ENCODE data around the gene FDXACB1.

DNA sequence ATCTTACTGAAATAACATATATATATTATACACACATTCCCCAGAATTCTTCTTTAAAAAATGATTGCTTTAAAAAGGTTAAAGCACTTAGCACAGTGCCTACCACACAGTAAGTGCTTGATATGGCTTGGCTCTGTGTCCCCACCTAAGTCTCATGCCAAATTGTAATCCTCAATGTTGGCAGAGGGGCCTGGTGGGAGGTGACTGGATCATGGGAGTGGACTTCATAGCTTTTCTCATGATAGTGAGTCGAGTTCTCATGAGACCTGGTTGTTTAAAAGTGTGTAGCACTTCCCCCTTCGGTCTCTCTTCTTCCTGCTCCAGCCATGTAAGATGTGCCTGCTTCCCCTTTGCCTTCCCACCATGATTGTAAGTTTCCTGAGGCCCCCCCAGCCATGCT lies 26.4 kb upstream of the FDXACB1 start:
- TF ChIP-seq, protein P1, sequence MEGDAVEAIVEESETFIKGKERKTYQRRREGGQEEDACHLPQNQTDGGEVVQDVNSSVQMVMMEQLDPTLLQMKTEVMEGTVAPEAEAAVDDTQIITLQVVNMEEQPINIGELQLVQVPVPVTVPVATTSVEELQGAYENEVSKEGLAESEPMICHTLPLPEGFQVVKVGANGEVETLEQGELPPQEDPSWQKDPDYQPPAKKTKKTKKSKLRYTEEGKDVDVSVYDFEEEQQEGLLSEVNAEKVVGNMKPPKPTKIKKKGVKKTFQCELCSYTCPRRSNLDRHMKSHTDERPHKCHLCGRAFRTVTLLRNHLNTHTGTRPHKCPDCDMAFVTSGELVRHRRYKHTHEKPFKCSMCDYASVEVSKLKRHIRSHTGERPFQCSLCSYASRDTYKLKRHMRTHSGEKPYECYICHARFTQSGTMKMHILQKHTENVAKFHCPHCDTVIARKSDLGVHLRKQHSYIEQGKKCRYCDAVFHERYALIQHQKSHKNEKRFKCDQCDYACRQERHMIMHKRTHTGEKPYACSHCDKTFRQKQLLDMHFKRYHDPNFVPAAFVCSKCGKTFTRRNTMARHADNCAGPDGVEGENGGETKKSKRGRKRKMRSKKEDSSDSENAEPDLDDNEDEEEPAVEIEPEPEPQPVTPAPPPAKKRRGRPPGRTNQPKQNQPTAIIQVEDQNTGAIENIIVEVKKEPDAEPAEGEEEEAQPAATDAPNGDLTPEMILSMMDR (IDR thresholded peaks at IDR 0.05; ENCODE audit: insufficient read depth, low read length, poor library complexity, severe bottlenecking) = no peak
- no peak for TF ChIP-seq EZH2phosphoT487 (conservative IDR thresholded peaks at IDR 0.05; ENCODE audit: low read length)
